GM13976 (cell line): Measurements from ENCODE around the gene NEUROG3.

Experiments
- DNase-seq: peaks from one replicate; pipeline ENCODE4 v3.0.0; 2012; ENCODE audit warnings: low spot score
- in situ Hi-C: fragments of 300-500 bp; cut with MboI; formaldehyde crosslinking; loops from one replicate; pipeline ENCODE4 v1.12.0; 2022; ENCODE audit warnings: low sequenced_read_pairs, mixed read lengths, inconsistent platforms; ENCODE audit not compliant: unreplicated experiment
- TF ChIP-seq, protein P1 (sequence below): IDR thresholded peaks from 2 replicates; pipeline ENCODE4 v1.5.1; 2012; ENCODE audit warnings: borderline replicate concordance, mild to moderate bottlenecking; ENCODE audit not compliant: insufficient read depth; ENCODE audit errors: extremely low read depth, missing control alignments, control extremely low read depth

Gene NEUROG3

DNA sequence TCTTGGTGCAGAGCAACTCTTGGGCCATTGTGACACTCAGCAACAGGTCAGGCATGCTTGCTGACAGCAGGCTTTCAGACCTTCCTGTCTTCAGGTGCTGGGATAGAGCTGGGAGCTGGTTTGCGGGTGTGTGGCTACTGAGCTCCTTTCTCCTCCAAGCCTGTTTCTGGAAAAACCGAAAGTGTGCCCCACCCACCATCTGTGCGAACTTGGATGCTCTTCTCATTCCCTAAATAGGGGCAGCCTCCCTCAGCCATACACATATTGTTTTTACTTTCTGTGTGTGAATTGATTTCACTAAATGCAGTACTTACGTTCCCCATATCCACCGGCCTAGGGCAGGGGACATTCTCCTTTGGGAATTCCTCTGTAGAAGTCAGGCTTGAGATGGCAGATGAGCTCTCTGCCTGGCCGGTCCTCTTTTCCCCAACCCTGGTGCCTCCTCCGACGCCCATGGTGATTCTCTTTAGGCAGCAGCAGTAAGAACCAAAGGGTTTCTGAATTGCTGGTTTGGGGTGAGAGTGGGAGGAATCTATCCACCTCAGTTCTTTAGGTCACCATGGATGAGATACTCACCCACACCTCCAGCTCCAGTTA, 6.3 kb upstream of the NEUROG3 start:
- in situ Hi-C loops, result no loop called here
- DNase-seq, result no peak
- TF ChIP-seq, protein P1, sequence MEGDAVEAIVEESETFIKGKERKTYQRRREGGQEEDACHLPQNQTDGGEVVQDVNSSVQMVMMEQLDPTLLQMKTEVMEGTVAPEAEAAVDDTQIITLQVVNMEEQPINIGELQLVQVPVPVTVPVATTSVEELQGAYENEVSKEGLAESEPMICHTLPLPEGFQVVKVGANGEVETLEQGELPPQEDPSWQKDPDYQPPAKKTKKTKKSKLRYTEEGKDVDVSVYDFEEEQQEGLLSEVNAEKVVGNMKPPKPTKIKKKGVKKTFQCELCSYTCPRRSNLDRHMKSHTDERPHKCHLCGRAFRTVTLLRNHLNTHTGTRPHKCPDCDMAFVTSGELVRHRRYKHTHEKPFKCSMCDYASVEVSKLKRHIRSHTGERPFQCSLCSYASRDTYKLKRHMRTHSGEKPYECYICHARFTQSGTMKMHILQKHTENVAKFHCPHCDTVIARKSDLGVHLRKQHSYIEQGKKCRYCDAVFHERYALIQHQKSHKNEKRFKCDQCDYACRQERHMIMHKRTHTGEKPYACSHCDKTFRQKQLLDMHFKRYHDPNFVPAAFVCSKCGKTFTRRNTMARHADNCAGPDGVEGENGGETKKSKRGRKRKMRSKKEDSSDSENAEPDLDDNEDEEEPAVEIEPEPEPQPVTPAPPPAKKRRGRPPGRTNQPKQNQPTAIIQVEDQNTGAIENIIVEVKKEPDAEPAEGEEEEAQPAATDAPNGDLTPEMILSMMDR, result no peak

DNA sequence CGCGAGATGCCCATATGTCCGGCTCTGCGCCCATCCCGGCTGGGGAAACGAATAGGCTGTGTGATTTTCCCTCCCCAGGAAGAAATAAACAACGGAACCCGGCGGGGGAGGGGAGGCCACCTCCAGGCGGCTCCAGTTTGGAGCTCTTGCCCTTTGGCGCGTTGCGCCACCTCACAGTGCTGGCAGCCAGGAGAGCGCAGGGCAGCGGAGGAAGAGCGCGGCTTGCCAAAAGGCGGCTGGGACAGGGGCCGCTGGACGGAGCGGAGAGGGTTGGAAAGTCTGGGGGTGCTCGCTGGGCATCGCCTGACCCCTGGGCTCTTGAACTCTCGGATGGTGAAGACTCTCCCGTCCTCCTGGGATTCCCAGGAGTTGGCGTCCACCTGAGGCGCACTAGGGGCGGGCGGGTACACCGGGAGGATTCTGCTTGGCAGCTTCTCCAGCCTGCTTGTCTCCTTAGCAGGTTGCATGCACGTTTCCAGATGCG, 5.3 kb upstream of the NEUROG3 start:
- TF ChIP-seq, protein P1, result no peak
- in situ Hi-C loops, result no loop called here
- no peak for DNase-seq

DNA sequence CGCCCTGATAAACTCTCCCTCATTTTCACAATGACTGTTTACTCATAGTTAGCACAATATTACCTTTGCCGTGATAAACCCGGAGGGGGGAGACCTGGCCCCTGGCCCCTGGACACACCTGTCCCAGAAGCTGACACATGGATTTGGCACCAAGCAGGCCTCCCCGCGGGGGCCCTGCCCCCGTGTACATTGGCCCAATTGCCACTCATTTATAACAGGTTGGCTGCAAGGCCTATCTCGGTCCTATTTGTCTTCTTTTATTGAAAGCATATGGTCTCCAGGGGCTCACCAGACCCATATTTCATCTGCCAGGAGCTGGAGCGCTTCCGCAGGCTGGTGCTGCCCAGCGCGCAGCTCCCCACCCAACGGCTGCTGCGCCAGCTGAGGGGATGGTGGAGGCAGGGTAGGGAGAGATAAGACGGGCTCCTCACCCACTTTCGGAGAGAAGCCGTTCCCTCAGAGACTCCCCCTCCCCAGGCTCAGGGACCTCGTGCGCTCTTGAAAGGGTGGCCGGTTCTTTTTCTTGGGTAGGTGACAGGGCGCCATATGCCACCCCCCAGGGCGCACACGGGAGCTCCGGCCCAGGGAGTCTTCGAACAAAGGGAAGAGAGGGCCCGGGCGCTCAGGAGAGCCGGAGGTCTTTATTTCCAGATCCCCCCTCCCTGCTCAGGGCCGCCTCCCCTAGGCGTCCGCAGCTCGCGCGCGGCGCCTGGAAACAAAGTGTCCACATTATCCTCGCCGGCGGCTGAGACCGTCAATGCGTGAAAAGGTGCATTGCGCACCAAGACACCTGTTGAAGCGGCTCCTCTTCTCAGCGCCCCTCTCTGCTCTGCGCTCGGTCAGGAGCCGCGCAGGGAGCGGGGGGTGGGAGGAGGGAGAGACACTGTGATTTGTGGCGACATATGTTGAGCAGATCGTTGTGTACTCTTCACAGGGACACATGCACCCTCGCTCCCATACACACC, 4.3 kb upstream of the NEUROG3 start:
- in situ Hi-C loops, result no loop called here
- TF ChIP-seq, protein P1, result no peak
- DNase-seq, result no peak

DNA sequence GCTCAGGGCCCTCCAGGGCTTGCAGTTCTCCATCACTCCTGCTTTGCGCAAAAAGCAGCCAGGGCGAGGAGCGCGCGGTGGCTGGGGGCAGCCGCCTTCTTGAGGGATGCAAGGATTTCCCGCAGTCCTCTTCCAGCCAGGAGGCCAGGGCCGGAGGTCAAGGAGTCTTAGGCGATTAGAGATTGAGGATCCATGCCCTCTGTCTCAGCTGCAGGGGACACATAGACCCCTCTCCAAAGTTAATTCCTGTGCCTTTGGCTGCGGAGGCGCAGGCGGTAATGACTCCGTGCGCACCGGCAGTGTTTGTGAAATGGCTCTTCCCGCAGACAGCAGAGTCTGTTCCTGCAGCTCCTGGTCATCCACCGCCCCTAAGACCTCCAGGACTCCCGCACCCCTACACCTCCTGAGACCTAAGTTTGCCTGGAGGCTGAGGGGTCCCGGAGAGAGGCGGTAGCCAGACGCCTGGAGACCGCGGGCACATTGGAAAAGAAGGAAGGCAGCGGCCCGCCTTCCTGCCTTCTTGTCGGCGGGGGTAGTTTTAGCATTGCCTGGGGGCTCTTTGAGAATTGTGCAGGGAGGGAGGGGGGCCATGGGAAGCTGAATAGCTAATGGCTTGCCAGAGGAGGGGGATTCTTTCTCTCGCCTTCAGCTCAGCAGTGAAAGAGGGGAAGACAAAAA, 3.3 kb upstream of the NEUROG3 start:
- TF ChIP-seq, protein P1, result no peak
- no peak for DNase-seq
- in situ Hi-C loops, result no loop called here

DNA sequence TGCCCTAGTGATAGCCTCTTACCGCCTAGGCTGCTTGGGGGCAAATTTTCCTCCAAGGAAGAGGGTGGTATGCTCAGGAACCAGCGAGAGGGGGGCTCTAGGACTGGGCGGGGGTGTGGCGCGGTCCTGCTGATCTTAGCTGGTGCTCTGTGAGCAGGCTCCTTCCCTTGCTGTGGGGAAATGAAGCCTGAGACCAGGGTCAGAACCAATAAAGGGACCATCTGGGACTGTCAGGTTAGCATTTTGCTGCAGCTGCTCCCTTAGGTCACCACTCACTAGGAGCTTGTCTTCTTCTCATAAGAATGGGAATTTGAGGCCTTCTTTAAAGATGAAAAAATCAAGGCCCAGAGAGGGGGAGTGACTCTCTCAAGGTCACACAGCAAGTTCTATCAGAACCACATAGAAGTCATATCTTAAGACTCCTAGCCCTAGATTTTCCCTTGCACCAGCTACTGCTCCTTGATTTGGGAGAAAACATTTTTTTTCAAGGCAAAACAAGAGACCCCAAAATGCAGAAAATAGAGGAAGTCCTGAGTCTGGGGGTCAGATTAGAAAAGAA, 2.0 kb upstream of the NEUROG3 start:
- DNase-seq, result no peak
- in situ Hi-C loops, result no loop called here
- TF ChIP-seq, protein P1, result no peak

DNA sequence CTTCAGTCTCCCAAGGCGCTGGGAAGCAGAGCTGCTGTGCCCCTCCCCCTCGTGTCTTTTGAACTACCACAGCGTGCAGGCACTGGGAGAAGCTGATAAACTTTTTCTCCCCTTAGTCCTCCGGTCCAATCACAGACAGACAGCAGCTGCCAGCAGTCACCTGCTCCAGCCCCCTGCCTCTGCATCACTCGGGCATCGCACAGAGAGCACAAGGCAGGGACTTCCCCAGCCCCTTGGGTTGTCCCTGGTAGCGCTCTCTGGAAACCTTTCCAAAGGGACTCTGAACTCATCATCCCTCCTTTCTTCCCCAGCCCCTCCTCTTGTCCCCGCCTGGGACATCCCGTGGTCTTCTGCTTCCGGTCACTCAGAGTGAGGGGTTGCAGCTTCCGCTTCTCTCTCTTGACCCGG, 1.4 kb upstream of the NEUROG3 start:
- in situ Hi-C loops, result no loop called here
- DNase-seq, result no peak
- TF ChIP-seq, protein P1, result no peak
